ENCODE data around the gene TNIK. TPM values are rescaled to one million over a fixed set of nuclear protein-coding genes. Genes with fewer than 3 reads are reported as not detected.

The TNIK gene
- polyA plus RNA-seq, 1 donor from 2014 or later, result 19.3 TPM

GRCh38 chr3:171321559-171322360 is 138.4 kb downstream of the TNIK start:
- Histone ChIP-seq H2AFZ (ENCODE audit: low read depth, low read length) (no peak overlapping the region), H3K27ac (ENCODE audit: low read length) (no peak overlapping the region), H3K4me3 (ENCODE audit: low read length) (no peak overlapping the region), H3K79me2 (replicated peaks; ENCODE audit: insufficient read depth, low read length) (no peaks in the 10 kb centered on the region), H3K36me3 (ENCODE audit: insufficient read depth, low read length) (no peaks in the 10 kb centered on the region), H3K9ac (ENCODE audit: low read length) (no peak overlapping the region), H3K4me2 (ENCODE audit: low read length) (no peak overlapping the region), H3K9me2 (ENCODE audit: insufficient read depth, low read length) (no peaks in the 10 kb centered on the region), H4K20me1 (ENCODE audit: insufficient read depth) (no peaks in the 10 kb centered on the region), H3K9me3 (ENCODE audit: low read length) (no peaks in the 10 kb centered on the region), H3K27me3 (ENCODE audit: insufficient read depth, low read depth, low read length) (no peaks in the 10 kb centered on the region), H3F3A (ENCODE audit: insufficient read depth, low read length, poor library complexity, severe bottlenecking) (no peaks in the 10 kb centered on the region)
- no peak for TF ChIP-seq POLR2AphosphoS5 (IDR thresholded peaks at IDR 0.05)
- no peak for TF ChIP-seq REST (IDR thresholded peaks at IDR 0.05; ENCODE audit: borderline replicate concordance)
- TF ChIP-seq EP300 (conservative IDR thresholded peaks at IDR 0.05; ENCODE audit: poor library complexity, severe bottlenecking), result no peak
- no peak for TF ChIP-seq RAD21 (conservative IDR thresholded peaks at IDR 0.05)
- TF ChIP-seq TAF1 (IDR thresholded peaks at IDR 0.05; ENCODE audit: low read depth), result no peak
- TF ChIP-seq MXI1 (conservative IDR thresholded peaks at IDR 0.05; ENCODE audit: poor library complexity, severe bottlenecking), result no peak

- Histone ChIP-seq H3K27me3 (ENCODE audit: insufficient read depth, low read depth, low read length) (no peaks in the 10 kb centered on the region), H3K9me3 (ENCODE audit: low read length) (no peaks in the 10 kb centered on the region), H3K79me2 (replicated peaks; ENCODE audit: insufficient read depth, low read length) (no peaks in the 10 kb centered on the region), H4K20me1 (ENCODE audit: insufficient read depth) (no peaks in the 10 kb centered on the region), H3K9me2 (ENCODE audit: insufficient read depth, low read length) (no peaks in the 10 kb centered on the region), H3K4me3 (ENCODE audit: low read length) (no peak overlapping the region), H3F3A (ENCODE audit: insufficient read depth, low read length, poor library complexity, severe bottlenecking) (no peaks in the 10 kb centered on the region), H3K9ac (ENCODE audit: low read length) (no peak overlapping the region), H3K4me2 (ENCODE audit: low read length) (no peak overlapping the region), H3K27ac (ENCODE audit: low read length) (no peak overlapping the region), H2AFZ (ENCODE audit: low read depth, low read length) (no peak overlapping the region), H3K36me3 (ENCODE audit: insufficient read depth, low read length) (no peaks in the 10 kb centered on the region)
- TF ChIP-seq RAD21 (conservative IDR thresholded peaks at IDR 0.05) (no peak), REST (IDR thresholded peaks at IDR 0.05; ENCODE audit: borderline replicate concordance) (no peak), POLR2AphosphoS5 (IDR thresholded peaks at IDR 0.05) (no peak), EZH2 (IDR thresholded peaks at IDR 0.05; ENCODE audit: borderline replicate concordance, insufficient read depth, low read length, poor library complexity, severe bottlenecking) (no peak), TAF1 (IDR thresholded peaks at IDR 0.05; ENCODE audit: low read depth) (no peak), EP300 (conservative IDR thresholded peaks at IDR 0.05; ENCODE audit: poor library complexity, severe bottlenecking) (no peak), SMC3 (conservative IDR thresholded peaks at IDR 0.05; ENCODE audit: poor library complexity) (no peak), CTCF (IDR thresholded peaks at IDR 0.05; ENCODE audit: poor library complexity, severe bottlenecking) (no peak), MXI1 (conservative IDR thresholded peaks at IDR 0.05; ENCODE audit: poor library complexity, severe bottlenecking) (no peak)
These were observed 139.3 kb downstream of the TNIK start for GRCh38 chr3:171320750-171321558.
